Measurements from ENCODE around the gene TUBGCP6. TPM values are rescaled to one million over a fixed set of nuclear protein-coding genes. Genes with fewer than 3 reads are reported as not detected.

The TUBGCP6 gene
- total RNA-seq, 4 donors from 2014 or later: 51.5 to 163 (median 111) TPM

DNA sequence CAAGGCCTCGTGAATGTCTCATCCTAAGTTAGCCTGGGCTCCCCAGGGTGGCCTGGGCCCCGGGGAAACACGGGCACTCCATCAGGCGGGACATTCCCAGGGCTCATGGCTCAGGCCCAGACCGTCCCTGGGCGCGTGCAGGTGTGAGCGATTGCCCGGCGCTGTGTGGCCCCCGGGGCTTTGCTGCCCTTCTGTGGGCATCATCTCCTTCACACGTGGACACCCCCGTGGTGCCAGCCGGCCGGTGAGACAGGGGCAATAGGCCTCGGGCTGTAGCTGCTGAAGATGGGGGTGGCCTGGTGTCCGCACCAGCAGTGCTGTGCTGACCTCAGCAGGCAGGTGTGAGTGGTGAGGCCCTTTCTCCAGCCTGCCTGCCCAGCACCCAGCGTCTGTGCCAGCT is 48.6 kb downstream of the TUBGCP6 start:
- Histone ChIP-seq H3K27ac (no peak overlapping the region), H3K9me3 (no peaks in the 10 kb centered on the region), H3K27me3 (no peaks in the 10 kb centered on the region), H3K4me3 (no peak overlapping the region), H3K4me1 (peaks cover 0 to 36% (median 23%) of the 10 kb centered on the region in 4 donors), H3K36me3 (peaks cover 0 to 52% (median 0%) of the 10 kb centered on the region in 3 donors)
- TF ChIP-seq POLR2A (IDR thresholded peaks at IDR 0.05): no peak
- TF ChIP-seq, protein P1, sequence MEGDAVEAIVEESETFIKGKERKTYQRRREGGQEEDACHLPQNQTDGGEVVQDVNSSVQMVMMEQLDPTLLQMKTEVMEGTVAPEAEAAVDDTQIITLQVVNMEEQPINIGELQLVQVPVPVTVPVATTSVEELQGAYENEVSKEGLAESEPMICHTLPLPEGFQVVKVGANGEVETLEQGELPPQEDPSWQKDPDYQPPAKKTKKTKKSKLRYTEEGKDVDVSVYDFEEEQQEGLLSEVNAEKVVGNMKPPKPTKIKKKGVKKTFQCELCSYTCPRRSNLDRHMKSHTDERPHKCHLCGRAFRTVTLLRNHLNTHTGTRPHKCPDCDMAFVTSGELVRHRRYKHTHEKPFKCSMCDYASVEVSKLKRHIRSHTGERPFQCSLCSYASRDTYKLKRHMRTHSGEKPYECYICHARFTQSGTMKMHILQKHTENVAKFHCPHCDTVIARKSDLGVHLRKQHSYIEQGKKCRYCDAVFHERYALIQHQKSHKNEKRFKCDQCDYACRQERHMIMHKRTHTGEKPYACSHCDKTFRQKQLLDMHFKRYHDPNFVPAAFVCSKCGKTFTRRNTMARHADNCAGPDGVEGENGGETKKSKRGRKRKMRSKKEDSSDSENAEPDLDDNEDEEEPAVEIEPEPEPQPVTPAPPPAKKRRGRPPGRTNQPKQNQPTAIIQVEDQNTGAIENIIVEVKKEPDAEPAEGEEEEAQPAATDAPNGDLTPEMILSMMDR (IDR thresholded peaks at IDR 0.05): no peak
- DNase-seq: no peak

DNA sequence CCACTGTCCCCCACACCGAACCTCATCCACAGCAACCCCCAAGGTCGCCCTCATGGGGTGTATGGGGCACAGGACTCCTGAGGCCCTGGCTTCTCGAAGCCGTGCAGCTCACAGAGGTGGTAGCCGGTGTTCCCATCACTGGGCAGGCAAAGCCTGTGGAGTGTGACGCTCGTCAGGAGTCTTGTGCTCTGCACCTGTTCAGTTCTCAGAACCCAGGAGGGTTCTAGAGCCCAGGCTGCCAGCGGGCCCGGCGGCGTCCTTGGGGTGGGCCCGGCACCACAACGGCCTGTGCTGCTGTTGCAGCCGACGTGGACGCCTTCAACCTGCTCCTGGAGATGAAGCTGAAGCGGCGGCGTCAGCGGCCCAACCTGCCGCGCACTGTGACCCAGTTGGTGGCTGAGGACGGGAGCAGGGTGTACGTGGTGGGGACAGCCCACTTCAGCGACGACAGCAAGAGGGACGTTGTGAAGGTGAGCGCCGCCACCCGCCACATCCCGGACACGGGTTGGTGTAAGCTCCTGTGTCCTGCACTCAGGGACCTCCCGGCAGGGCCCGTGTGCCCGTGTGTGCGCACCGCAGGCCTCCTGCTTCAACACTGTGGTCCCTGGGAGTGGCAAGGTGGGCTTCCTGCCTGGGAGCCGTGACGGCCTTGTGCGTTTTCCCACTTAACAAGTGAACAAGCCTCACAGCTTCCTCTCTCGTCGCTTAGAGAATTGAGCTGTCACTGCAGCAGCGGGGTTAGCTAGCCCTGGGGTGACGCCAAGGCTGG is 50.6 kb downstream of the TUBGCP6 start:
- H3K4me1 ChIP-seq: peaks cover 0 to 45% (median 35%) of the 10 kb centered on the region in 4 donors
- H3K27me3 ChIP-seq: no peaks in the 10 kb centered on the region
- peak overlapping the region in 1 of 4 donors; percentile 97 for H3K27ac ChIP-seq
- H3K36me3 ChIP-seq: peaks cover 0 to 52% (median 0%) of the 10 kb centered on the region in 3 donors
- H3K4me3 ChIP-seq: no peak overlapping the region
- DNase-seq: no peak
- H3K9me3 ChIP-seq: no peaks in the 10 kb centered on the region
- TF ChIP-seq POLR2A (IDR thresholded peaks at IDR 0.05): no peak

DNA sequence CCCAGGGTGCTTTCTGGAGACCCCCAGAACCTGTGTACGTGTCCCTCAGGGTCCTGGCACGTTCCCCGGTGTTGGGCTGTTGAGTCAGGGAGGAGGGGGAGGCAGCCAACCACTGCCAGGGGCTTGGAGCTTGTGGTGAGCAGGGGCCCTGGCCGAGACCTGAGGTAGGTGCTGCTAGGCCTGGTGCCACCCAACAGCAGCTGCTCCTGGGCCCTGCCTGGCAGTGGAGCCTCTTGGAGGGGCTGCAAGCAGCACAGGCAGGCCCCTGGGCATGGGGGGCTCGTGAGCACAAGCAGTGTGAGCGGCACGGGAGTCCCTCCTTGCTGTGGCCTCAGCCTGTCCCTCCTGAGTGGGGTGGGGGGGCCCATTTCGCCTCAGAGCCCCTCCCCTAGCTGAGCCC is 51.2 kb downstream of the TUBGCP6 start:
- Histone ChIP-seq H3K36me3 (peaks cover 0 to 46% (median 0%) of the 10 kb centered on the region in 3 donors), H3K27me3 (no peaks in the 10 kb centered on the region), H3K4me1 (peaks cover 0 to 51% (median 41%) of the 10 kb centered on the region in 4 donors), H3K4me3 (no peak overlapping the region), H3K27ac (peak overlapping the region in 1 of 4 donors; percentile 97), H3K9me3 (no peaks in the 10 kb centered on the region)
- no peak for DNase-seq
- TF ChIP-seq POLR2A (IDR thresholded peaks at IDR 0.05): no peak
- TF ChIP-seq, protein P1 (IDR thresholded peaks at IDR 0.05): no peak

DNA sequence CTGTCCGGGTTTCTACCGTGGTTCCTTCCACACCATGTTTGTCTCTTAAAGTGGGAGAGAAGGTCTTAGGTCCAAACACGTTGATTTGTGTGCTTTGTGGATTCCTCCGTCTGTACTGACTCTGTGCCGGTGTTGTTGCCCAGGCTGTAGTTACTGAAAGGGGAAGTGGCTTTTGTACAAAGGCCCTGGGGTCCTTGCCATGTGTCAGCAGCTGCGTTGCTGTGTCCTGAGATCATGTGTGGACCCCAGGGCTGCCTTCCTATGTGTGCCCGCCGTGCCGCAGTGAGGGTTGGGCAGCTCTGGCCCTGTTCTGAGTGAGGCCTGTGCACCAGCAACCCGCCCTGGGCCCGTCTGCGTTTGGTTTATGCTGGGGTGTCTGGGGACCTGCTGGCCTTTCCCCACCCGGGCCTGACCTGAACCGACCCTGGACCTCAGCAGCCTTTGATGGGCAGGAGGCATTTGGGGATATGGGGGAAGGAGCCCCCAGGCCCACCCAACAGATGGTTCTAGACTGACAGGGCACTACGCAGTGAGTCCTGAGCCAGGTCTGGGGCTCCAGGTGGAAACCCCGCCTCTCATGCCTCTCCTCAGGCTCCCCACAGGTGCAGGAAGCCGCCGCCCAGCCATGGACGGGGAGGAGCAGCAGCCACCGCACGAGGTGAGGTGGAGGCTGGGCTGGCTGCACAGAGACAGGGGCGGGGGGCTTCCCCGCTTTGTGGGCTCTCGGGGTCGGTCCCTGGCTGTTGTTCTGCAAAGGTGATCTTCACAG is 52.2 kb downstream of the TUBGCP6 start:
- Histone ChIP-seq H3K9me3 (no peaks in the 10 kb centered on the region), H3K27me3 (no peaks in the 10 kb centered on the region), H3K27ac (peak overlapping the region; percentile 26 to 97 (median 92)), H3K4me1 (peaks cover 0 to 56% (median 46%) of the 10 kb centered on the region in 4 donors), H3K4me3 (peak overlapping the region in 3 of 4 donors; percentile 2 to 43 (median 9)), H3K36me3 (peaks cover 0 to 36% (median 0%) of the 10 kb centered on the region in 3 donors)
- DNase-seq: peak in 2 of 3 donors; percentile 84 to 85
- TF ChIP-seq POLR2A (IDR thresholded peaks at IDR 0.05): no peak
- TF ChIP-seq, protein P1 (IDR thresholded peaks at IDR 0.05): no peak

DNA sequence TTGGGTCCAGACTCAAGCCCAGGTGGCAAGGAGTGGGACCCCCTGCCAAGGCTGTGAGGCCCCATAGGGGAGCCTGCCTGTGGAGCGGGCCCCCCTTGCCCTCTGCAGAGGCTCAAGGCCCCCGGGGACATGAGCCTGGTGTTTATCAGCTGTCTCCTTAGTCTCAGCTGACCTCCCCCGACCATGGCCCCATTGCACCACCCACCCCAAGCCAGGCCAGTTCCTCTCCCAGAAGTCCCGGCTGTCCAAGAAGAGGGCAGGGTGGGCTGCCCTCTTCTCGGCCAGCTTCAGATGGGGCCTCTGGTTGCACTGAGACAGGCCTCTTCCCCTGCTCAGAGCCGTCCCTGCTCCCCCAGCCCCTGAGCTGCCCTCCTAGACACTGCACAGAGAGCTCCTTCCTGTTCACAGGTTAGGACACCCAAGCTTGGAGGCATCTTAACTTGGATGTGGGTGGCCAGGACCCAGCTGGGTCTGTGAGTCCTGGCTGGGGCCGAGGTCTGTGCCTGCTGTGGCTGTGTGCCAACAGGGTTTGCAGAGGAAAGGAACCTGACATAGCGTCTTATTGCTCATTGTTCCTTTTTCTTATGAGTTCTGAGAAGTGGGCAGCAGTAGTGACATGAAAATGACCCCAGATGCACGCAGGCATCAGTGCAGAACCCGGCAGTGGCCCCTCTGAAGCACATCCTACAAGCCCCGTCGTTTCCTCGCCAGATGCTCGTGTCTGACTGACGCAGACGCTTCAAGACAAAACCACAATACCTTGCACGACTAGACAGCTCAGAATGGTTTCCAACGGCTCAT is 53.7 kb downstream of the TUBGCP6 start:
- DNase-seq: peak in 2 of 3 donors; percentile 95
- Histone ChIP-seq H3K36me3 (peaks cover 0 to 25% (median 0%) of the 10 kb centered on the region in 3 donors), H3K4me3 (peak overlapping the region; percentile 42 to 62 (median 52)), H3K9me3 (no peaks in the 10 kb centered on the region), H3K4me1 (peaks cover 4 to 68% (median 56%) of the 10 kb centered on the region in 4 donors), H3K27ac (peak overlapping the region; percentile 88 to 97 (median 95)), H3K27me3 (no peaks in the 10 kb centered on the region)
- TF ChIP-seq, protein P1 (IDR thresholded peaks at IDR 0.05): no peak
